Measurements from ENCODE around the gene NUDT8.

The NUDT8 gene

DNA sequence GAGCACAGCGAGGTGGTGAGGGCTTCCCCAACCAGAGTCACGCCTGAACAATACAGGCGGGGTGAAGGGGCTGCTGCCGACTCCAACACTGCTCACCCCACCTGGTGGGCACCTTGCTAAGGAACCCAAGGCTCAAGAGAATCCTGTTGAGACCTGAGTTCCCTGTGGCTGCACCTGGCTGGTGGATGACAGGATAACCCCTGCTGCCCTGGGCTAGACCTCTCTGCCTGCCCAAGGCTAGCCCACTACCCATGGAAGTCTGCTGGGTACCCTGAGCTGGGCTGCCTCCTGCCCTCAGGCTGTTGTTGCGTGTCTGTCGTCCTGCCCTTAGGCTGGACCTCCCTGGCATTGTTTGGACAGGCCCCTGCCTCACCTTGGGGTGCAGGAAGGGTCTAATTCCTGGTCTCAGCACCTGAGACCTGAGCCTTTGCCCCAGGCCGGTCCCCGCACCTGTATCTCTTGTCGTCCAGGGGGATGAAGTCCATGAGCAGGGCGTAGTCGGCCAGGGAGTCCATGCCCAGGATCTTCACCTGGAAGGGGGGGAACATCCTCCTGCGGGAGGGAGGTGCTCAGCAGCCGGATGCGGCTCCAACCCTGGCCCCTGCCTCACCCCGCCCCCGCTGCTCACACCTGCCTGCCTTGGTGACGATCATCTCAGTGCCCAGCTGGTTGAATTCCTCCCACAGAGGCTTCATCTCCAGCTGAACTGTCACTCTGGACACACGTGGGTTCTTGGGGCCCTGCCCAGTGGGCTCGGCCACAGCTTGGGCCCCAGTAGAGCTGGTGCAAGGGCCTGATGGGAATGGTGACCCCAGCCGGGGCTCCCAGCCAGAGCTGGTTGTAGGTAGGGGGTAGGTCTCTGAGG lies 4.9 kb upstream of the NUDT8 start:
- H3K9ac ChIP-seq (ENCODE audit: low read length) = no peak overlapping the region
- peaks cover 6% of the 10 kb centered on the region for H3K4me1 ChIP-seq (ENCODE audit: control insufficient read depth, insufficient read depth, low read length)
- H3K36me3 ChIP-seq (ENCODE audit: control insufficient read depth, insufficient read depth, low read length) = no peaks in the 10 kb centered on the region
- no peaks in the 10 kb centered on the region for H3K27me3 ChIP-seq (ENCODE audit: control insufficient read depth, insufficient read depth, low read length)
- H3K27ac ChIP-seq (ENCODE audit: low read depth, low read length) = no peak overlapping the region
- no peak overlapping the region for H3K4me3 ChIP-seq (ENCODE audit: low read length)

- H3K27me3 ChIP-seq (ENCODE audit: control insufficient read depth, insufficient read depth, low read length) = no peaks in the 10 kb centered on the region
- H3K27ac ChIP-seq (ENCODE audit: low read depth, low read length) = no peak overlapping the region
- no peak overlapping the region for H3K4me3 ChIP-seq (ENCODE audit: low read length)
- H3K9ac ChIP-seq (ENCODE audit: low read length) = no peak overlapping the region
- H3K36me3 ChIP-seq (ENCODE audit: control insufficient read depth, insufficient read depth, low read length) = no peaks in the 10 kb centered on the region
- peaks cover 6% of the 10 kb centered on the region for H3K4me1 ChIP-seq (ENCODE audit: control insufficient read depth, insufficient read depth, low read length)
Measured at GRCh38 chr11:67633758-67634365, 4.1 kb upstream of the NUDT8 start.

- peaks cover 6% of the 10 kb centered on the region for H3K4me1 ChIP-seq (ENCODE audit: control insufficient read depth, insufficient read depth, low read length)
- no peak overlapping the region for H3K4me3 ChIP-seq (ENCODE audit: low read length)
- no peak overlapping the region for H3K9ac ChIP-seq (ENCODE audit: low read length)
- H3K27me3 ChIP-seq (ENCODE audit: control insufficient read depth, insufficient read depth, low read length) = no peaks in the 10 kb centered on the region
- H3K27ac ChIP-seq (ENCODE audit: low read depth, low read length) = no peak overlapping the region
- no peaks in the 10 kb centered on the region for H3K36me3 ChIP-seq (ENCODE audit: control insufficient read depth, insufficient read depth, low read length)
Measured at GRCh38 chr11:67632982-67633755, 3.4 kb upstream of the NUDT8 start.

DNA sequence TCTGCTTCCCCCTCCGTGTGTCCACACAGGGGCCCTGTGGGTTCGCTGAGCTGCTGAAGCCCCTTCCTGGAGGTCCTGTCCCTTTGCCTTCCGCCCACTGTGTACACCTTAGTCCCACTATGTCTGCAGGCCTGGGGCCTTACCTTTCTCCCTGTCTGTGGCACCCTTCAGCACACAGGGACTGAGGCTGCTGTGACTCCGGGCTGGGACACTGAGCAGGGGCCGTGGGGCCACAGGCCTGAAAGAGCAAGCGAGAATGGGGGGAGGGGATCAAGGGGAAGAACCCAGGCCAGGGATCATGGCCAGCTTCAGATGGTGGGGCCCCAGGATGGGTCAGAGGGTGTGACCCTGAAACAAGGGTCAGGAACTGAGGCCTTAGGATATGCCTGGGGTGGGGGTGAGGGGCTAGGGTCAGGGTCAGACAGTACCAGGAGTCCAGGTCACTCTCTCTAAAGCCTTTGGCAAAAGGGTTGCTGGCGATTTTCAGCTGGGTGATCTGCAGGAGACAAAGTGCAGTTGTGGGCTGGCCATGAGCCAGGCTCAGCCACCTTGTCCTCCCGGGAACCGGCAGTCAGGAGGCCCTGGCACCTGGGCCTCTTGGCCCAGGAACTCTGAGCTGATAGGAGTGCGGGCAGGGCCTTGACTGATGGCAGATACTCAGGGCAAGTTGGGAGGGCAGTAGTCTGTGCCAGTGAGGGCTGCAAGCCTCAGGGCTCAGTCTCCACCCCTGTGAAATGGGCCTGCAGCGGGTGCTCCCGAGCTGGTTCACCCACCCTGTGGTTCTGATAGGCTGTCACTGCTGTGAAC lies 2.6 kb upstream of the NUDT8 start:
- Histone ChIP-seq H3K4me1 (ENCODE audit: control insufficient read depth, insufficient read depth, low read length) (peaks cover 6% of the 10 kb centered on the region), H3K36me3 (ENCODE audit: control insufficient read depth, insufficient read depth, low read length) (no peaks in the 10 kb centered on the region), H3K27me3 (ENCODE audit: control insufficient read depth, insufficient read depth, low read length) (no peaks in the 10 kb centered on the region), H3K9ac (ENCODE audit: low read length) (no peak overlapping the region), H3K4me3 (ENCODE audit: low read length) (no peak overlapping the region), H3K27ac (ENCODE audit: low read depth, low read length) (no peak overlapping the region)

DNA sequence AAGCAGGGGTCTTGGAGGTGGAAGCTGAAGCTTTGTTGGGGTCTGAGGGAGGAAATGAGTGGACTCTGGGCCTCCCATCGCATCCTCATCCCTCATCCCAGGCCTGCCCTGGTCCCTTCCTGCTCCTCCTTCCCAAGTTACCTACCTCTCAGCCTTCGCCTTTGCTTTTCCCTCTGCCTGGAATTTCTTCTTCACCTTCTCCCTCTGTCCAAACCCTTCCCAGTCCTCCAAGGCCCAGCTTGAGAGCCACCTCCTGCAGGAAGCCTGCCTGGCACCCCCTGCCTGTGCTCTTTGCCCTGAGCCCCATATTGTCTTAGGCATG lies 2.1 kb upstream of the NUDT8 start:
- Histone ChIP-seq H3K4me1 (ENCODE audit: control insufficient read depth, insufficient read depth, low read length) (peaks cover 6% of the 10 kb centered on the region), H3K27ac (ENCODE audit: low read depth, low read length) (no peak overlapping the region), H3K36me3 (ENCODE audit: control insufficient read depth, insufficient read depth, low read length) (no peaks in the 10 kb centered on the region), H3K4me3 (ENCODE audit: low read length) (no peak overlapping the region), H3K9ac (ENCODE audit: low read length) (no peak overlapping the region), H3K27me3 (ENCODE audit: control insufficient read depth, insufficient read depth, low read length) (no peaks in the 10 kb centered on the region)

- Histone ChIP-seq H3K4me3 (ENCODE audit: low read length) (no peak overlapping the region), H3K27me3 (ENCODE audit: control insufficient read depth, insufficient read depth, low read length) (no peaks in the 10 kb centered on the region), H3K36me3 (ENCODE audit: control insufficient read depth, insufficient read depth, low read length) (no peaks in the 10 kb centered on the region), H3K9ac (ENCODE audit: low read length) (peak overlapping the region; percentile 85), H3K4me1 (ENCODE audit: control insufficient read depth, insufficient read depth, low read length) (peaks cover 6% of the 10 kb centered on the region), H3K27ac (ENCODE audit: low read depth, low read length) (no peak overlapping the region)
Measured at GRCh38 chr11:67631411-67631810, 1.7 kb upstream of the NUDT8 start.

DNA sequence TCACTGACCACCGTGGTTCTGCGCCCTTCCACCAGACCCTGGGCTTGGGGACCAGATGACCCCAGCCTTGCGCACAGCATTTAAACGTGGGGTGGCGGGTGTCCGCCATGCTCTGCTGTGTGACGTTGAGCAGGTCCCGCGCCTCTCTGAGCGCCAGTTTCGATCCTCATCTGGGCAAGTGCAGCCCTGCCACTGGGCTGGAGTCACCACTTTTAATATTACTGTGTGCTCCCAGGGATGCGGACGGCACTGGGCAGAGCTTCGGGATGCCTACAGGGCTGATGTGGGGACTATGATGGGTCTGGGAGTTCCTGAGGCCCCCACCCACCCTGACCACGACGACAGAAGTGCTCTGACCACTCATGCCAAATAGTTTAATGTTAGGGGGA lies 1.2 kb upstream of the NUDT8 start:
- peak overlapping the region; percentile 79 for H3K4me3 ChIP-seq (ENCODE audit: low read length)
- H3K36me3 ChIP-seq (ENCODE audit: control insufficient read depth, insufficient read depth, low read length) = no peaks in the 10 kb centered on the region
- peak overlapping the region; percentile 90 for H3K27ac ChIP-seq (ENCODE audit: low read depth, low read length)
- peak overlapping the region; percentile 85 for H3K9ac ChIP-seq (ENCODE audit: low read length)
- H3K4me1 ChIP-seq (ENCODE audit: control insufficient read depth, insufficient read depth, low read length) = peaks cover 6% of the 10 kb centered on the region
- H3K27me3 ChIP-seq (ENCODE audit: control insufficient read depth, insufficient read depth, low read length) = no peaks in the 10 kb centered on the region

DNA sequence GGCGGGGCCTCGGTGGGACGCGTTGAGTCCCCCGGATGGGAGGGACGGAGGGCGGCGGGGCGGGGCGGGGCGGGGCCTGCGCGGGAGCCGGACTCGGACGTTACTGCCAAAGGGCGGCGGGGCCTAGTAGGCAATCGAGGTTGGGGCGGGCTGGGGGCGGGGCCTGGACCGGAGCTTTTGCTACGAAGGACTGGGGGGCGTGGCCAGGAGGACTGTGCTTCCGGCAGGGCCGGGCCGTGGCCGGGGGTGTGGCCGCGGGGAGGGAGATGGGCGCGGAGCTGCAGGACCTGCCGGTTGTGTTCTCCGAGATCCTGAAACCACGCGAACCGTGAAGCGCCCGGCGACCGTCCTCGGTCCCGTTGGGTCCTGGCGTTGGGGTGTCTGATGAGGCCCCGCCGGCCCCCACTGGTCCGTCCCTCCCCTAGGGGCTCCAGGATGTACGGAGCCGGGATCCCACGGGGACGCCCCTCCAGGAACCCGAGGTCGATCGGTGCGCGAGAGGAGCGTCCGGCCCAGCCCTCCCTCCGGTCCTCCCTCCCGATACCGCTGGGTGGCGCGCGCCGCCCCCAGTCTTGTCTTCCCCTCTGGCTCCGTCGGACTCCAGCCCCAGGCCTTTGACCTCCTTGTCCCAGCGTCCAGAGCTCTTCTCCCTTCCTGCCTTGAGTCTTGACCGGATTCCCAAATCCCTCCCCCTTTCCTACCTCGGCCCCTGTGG lies 648 bp upstream of the NUDT8 start:
- Histone ChIP-seq H3K36me3 (ENCODE audit: control insufficient read depth, insufficient read depth, low read length) (no peaks in the 10 kb centered on the region), H3K4me1 (ENCODE audit: control insufficient read depth, insufficient read depth, low read length) (peaks cover 6% of the 10 kb centered on the region), H3K9ac (ENCODE audit: low read length) (peak overlapping the region; percentile 85), H3K27me3 (ENCODE audit: control insufficient read depth, insufficient read depth, low read length) (no peaks in the 10 kb centered on the region), H3K27ac (ENCODE audit: low read depth, low read length) (peak overlapping the region; percentile 90), H3K4me3 (ENCODE audit: low read length) (peak overlapping the region; percentile 79)

DNA sequence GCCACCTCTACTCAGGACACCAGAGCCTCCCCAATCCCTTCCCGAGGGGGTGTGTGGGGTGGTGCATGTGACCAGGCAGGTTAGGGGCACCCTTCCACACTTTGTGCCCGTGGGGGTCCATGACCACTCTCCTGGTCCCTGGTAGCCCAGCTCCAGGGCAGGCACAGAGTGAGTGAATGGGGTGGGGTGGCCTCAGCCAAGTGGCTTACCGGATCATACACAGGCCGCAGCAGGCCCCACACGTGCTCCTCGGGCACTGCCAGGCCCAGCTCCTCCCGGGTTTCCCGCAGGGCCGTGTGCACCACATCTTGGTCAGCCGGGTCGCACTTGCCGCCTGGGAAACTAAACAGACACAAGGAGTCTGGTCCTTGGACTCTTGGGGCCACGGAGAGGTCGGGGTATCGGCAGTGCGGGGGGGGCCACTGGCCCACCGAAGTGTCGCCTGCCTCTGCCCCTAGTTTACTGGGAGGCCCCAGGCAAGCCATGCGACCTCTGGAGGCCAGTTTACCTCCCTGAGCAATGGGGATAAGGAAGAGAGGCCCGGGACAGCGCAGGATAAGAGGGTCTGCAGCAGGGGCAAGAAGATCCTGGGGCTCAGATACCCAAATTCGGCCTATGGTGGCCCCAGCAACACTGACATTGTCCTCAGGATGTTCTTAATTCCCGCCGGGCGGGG lies 889 bp downstream of the NUDT8 start:
- Histone ChIP-seq H3K27ac (ENCODE audit: low read depth, low read length) (no peak overlapping the region), H3K9ac (ENCODE audit: low read length) (no peak overlapping the region)

DNA sequence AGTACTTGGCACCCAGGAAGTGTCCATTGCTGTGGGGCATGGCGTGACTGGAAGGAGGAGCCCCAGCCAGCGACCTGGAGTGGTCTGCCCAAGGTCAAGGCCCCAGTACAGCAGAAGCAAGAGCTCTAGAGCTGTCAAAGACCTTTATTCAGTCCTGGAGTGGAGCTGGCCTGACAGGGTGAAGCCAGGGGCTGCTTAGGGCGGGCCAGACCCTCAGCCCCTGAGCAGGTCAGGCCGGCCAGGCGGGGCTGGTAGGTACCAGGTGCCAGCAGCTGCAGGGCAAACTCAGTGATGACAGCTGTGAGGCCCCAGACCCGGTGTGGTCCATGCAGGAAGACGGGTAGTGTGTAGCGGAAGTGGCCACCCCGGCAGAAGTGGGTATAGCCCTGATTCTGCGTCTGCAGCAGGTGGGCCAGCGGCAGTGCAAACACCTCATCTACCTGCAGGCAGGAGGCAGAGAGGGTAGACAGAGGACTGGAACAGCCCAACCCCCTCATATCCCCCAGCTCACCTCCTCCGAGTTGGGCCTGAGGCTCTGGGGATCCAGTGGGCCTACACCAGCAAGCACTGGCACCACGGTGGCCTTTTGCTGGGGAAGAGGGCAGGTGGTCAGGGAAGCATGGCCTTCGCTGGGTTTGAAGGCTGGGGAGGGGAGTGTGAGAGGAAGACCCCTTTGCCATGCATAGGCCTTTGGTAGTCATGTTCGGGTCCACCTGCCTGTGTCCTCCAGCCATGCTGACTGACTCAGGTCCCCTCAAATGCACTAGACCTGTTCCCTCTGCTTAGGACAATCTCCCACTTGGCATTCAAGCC lies 1.7 kb downstream of the NUDT8 start:
- no peak overlapping the region for H3K27ac ChIP-seq (ENCODE audit: low read depth, low read length)
- no peak overlapping the region for H3K9ac ChIP-seq (ENCODE audit: low read length)
- no peak overlapping the region for H3K4me3 ChIP-seq (ENCODE audit: low read length)

More for the DNA sequence above, 889 bp downstream of the NUDT8 start:
- H3K36me3 ChIP-seq (ENCODE audit: control insufficient read depth, insufficient read depth, low read length) = no peaks in the 10 kb centered on the region
- peaks cover 6% of the 10 kb centered on the region for H3K4me1 ChIP-seq (ENCODE audit: control insufficient read depth, insufficient read depth, low read length)
- H3K4me3 ChIP-seq (ENCODE audit: low read length) = peak overlapping the region; percentile 67
- H3K27me3 ChIP-seq (ENCODE audit: control insufficient read depth, insufficient read depth, low read length) = no peaks in the 10 kb centered on the region

GRCh38 chr11:67627441-67627811 lies 2.3 kb downstream of the NUDT8 start:
- no peak overlapping the region for H3K27ac ChIP-seq (ENCODE audit: low read depth, low read length)

More for the DNA sequence above, 1.7 kb downstream of the NUDT8 start:
- peaks cover 6% of the 10 kb centered on the region for H3K4me1 ChIP-seq (ENCODE audit: control insufficient read depth, insufficient read depth, low read length)
- no peaks in the 10 kb centered on the region for H3K36me3 ChIP-seq (ENCODE audit: control insufficient read depth, insufficient read depth, low read length)
- no peaks in the 10 kb centered on the region for H3K27me3 ChIP-seq (ENCODE audit: control insufficient read depth, insufficient read depth, low read length)

More at GRCh38 chr11:67627441-67627811, 2.3 kb downstream of the NUDT8 start:
- Histone ChIP-seq H3K9ac (ENCODE audit: low read length) (no peak overlapping the region), H3K4me1 (ENCODE audit: control insufficient read depth, insufficient read depth, low read length) (peaks cover 6% of the 10 kb centered on the region), H3K36me3 (ENCODE audit: control insufficient read depth, insufficient read depth, low read length) (no peaks in the 10 kb centered on the region), H3K4me3 (ENCODE audit: low read length) (no peak overlapping the region), H3K27me3 (ENCODE audit: control insufficient read depth, insufficient read depth, low read length) (no peaks in the 10 kb centered on the region)

All from rectal smooth muscle tissue (tissue), 1 donor.